GM18868 (cell line): ENCODE measurements around the gene SEC16A.

Experiments used
- ATAC-seq: cut with Tn5 transposase; IDR thresholded peaks from one replicate; pipeline ENCODE4 v1.9.1; 2021; ENCODE audit warnings: mild to moderate bottlenecking, moderate library complexity; ENCODE audit not compliant: unreplicated experiment

Gene SEC16A

GRCh38 chr9:136518623-136519022 is 35.8 kb upstream of the SEC16A start:
- ATAC-seq: no peak

- no peak for ATAC-seq
Measured at GRCh38 chr9:136517950-136518349, 35.1 kb upstream of the SEC16A start.

- ATAC-seq: no peak
Measured at GRCh38 chr9:136517012-136517743, 34.3 kb upstream of the SEC16A start.

GRCh38 chr9:136516191-136516654 is 33.4 kb upstream of the SEC16A start:
- ATAC-seq: no peak

GRCh38 chr9:136515276-136515675 is 32.4 kb upstream of the SEC16A start:
- no peak for ATAC-seq

- no peak for ATAC-seq
Measured at GRCh38 chr9:136514022-136514714, 31.3 kb upstream of the SEC16A start.

GRCh38 chr9:136513191-136513590 is 30.4 kb upstream of the SEC16A start:
- no peak for ATAC-seq

GRCh38 chr9:136512651-136513071 is 29.8 kb upstream of the SEC16A start:
- no peak for ATAC-seq

GRCh38 chr9:136511670-136512592 is 29.1 kb upstream of the SEC16A start:
- no peak for ATAC-seq

GRCh38 chr9:136511144-136511669 is 28.4 kb upstream of the SEC16A start:
- no peak for ATAC-seq

- no peak for ATAC-seq
Measured at GRCh38 chr9:136510561-136510960, 27.7 kb upstream of the SEC16A start.

- no peak for ATAC-seq
Measured at GRCh38 chr9:136509549-136509948, 26.7 kb upstream of the SEC16A start.

GRCh38 chr9:136508729-136509500 is 26.1 kb upstream of the SEC16A start:
- ATAC-seq: no peak

- no peak for ATAC-seq
Measured at GRCh38 chr9:136507992-136508375, 25.1 kb upstream of the SEC16A start.

GRCh38 chr9:136507221-136507991 is 24.6 kb upstream of the SEC16A start:
- ATAC-seq: no peak

- ATAC-seq: no peak
Measured at GRCh38 chr9:136506425-136506824, 23.6 kb upstream of the SEC16A start.

- ATAC-seq: no peak
Measured at GRCh38 chr9:136505406-136506403, 22.9 kb upstream of the SEC16A start.
